Measurements from ENCODE around the gene SCLT1.

SCLT1 gene

DNA sequence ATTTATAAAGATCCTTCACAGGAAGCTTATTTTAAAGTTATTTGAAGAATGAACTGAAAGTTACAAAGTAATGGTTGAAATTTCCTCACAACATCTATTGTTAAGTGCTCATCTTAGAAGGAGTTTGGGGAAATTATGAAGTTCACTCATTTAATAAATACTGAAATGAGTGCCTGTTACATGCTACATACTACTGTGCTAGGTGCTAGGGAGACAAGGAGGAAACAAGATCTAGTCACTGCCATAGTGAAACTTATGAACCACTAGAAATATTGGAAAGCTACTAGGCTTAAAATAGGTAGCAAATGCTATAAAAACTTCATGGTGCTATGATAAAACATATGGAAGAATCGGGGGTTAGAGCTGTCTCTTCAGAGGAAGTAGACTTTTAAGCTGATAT lies 186.8 kb downstream of the SCLT1 start:
- no peak for DNase-seq (ENCODE audit: low read depth)

DNA sequence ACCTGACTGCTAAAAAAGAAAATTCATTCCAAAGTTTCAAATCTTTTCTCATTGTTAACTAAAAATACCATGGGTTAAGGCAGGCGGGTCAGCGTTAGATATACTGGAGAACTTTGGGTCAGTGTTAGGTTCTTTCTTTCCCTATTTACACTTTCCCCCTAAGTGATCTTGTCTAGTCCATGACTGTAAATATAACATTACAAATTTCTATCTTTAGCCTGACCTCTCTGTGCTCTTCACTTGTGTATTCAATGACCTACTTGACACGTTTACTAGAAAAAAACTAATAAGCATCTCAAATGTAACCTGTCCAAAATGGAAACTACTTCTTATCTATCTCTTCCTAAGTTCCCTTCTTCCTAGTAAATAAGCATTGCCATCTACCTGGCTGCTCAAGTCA lies 188.5 kb downstream of the SCLT1 start:
- no peak overlapping the region for H3K4me3 ChIP-seq (replicated peaks; ENCODE audit: low read depth, low read length)
- no peak for DNase-seq (ENCODE audit: low read depth)
- TF ChIP-seq, protein P1, sequence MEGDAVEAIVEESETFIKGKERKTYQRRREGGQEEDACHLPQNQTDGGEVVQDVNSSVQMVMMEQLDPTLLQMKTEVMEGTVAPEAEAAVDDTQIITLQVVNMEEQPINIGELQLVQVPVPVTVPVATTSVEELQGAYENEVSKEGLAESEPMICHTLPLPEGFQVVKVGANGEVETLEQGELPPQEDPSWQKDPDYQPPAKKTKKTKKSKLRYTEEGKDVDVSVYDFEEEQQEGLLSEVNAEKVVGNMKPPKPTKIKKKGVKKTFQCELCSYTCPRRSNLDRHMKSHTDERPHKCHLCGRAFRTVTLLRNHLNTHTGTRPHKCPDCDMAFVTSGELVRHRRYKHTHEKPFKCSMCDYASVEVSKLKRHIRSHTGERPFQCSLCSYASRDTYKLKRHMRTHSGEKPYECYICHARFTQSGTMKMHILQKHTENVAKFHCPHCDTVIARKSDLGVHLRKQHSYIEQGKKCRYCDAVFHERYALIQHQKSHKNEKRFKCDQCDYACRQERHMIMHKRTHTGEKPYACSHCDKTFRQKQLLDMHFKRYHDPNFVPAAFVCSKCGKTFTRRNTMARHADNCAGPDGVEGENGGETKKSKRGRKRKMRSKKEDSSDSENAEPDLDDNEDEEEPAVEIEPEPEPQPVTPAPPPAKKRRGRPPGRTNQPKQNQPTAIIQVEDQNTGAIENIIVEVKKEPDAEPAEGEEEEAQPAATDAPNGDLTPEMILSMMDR (IDR thresholded peaks at IDR 0.05; ENCODE audit: low read length, missing control alignments), result no peak

More for the DNA sequence above, 186.8 kb downstream of the SCLT1 start:
- TF ChIP-seq, protein P1 (IDR thresholded peaks at IDR 0.05; ENCODE audit: low read length, missing control alignments), result no peak
- no peak overlapping the region for H3K4me3 ChIP-seq (replicated peaks; ENCODE audit: low read depth, low read length)

DNA sequence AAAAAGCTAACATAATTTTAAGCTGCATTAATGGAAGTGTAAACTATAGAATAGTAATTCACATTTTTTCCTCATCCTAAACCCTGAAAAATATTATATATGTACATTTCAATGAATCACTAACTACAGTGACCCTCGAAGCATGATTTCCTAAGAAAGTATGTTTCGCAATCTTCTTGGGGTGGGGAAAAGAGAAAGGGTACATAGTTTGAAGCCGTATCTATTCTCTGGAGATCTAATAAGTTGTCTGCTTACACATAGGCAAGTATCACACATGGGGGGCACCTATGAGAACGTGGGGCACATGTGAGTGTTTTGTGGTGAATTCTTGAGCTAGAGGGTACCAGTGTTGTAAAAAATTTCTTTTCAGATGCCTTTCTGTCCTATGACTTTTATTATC lies 212.7 kb downstream of the SCLT1 start:
- TF ChIP-seq, protein P1 (IDR thresholded peaks at IDR 0.05; ENCODE audit: low read length, missing control alignments), result no peak
- no peak overlapping the region for H3K4me3 ChIP-seq (replicated peaks; ENCODE audit: low read depth, low read length)
- peak; percentile 32 for DNase-seq (ENCODE audit: low read depth)

DNA sequence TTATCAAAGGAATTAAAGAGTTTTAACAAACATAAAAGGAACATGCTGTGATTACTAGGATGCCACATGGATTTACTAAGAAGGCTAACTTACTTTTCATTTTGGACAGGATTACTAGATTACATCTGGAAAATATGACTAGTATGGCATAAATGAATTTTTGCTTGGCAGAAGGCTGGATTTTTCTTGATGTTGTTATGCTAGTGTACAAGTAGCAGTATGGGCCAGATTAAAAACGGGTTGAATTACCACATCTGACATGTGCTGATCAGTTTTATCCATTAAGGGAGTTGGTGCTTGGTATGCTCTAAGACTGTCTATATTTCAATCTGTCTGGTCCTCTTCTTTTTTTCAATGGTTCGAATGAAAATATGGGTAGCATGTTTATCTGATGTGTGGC lies 213.4 kb downstream of the SCLT1 start:
- DNase-seq (ENCODE audit: low read depth), result no peak
- TF ChIP-seq, protein P1 (IDR thresholded peaks at IDR 0.05; ENCODE audit: low read length, missing control alignments), result no peak
- H3K4me3 ChIP-seq (replicated peaks; ENCODE audit: low read depth, low read length), result no peak overlapping the region

DNA sequence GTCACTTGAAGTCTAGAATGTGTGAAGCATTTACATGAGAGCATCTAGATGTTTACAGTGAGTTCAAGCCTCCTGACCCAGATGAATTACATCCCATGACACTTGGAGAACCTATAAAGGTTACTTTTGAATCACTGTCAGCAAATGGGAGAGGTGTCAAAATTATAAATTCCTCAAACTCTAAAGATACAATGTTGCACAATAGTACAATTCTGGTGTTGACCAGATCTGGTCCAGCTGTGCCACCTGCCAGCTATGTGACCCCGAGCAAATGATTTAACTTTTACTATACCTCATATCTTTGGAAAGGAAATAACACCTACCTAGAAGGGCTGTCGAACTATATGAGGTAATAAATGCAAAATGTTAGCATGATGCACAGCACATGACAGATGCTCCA lies 214.1 kb downstream of the SCLT1 start:
- TF ChIP-seq, protein P1 (IDR thresholded peaks at IDR 0.05; ENCODE audit: low read length, missing control alignments), result no peak
- DNase-seq (ENCODE audit: low read depth), result no peak
- H3K4me3 ChIP-seq (replicated peaks; ENCODE audit: low read depth, low read length), result no peak overlapping the region

DNA sequence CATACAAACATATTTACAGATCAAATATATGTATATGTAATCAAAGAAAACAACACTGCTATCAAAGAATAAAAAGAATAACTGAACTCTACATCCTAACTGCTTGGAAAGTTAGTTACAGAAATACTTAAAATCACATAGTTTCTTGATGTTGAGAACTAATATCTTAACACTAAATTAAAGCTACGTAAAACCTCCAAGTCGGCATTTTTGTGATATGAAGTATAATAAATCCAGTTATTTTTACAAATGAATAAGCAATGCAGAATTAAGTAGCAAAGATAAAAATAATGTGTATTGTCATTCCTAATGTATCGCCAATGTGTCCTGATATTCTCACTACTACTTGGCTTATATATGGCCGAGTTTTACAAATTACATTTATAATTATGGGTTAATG lies 215.4 kb downstream of the SCLT1 start:
- H3K4me3 ChIP-seq (replicated peaks; ENCODE audit: low read depth, low read length), result no peak overlapping the region
- no peak for DNase-seq (ENCODE audit: low read depth)
- TF ChIP-seq, protein P1 (IDR thresholded peaks at IDR 0.05; ENCODE audit: low read length, missing control alignments), result no peak

DNA sequence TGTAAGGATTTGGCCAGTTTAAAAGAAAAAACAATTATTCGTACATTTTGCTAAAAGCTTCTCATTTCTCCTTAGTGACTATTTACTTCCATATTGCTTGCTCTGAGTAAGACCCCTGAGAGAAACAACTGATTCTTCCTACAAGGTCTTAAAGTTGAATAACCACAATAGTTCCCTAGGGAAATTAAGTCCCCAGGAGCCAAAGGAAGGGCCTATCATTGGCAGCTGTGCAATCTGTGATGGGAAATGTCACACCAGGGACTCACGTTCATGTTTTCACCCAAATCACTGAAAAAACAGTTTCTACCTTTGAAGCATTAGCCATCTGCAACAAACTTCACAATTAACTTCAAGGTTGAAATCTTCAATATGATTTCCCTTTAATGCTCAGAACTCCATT lies 217.1 kb downstream of the SCLT1 start:
- no peak for DNase-seq (ENCODE audit: low read depth)
- TF ChIP-seq, protein P1 (IDR thresholded peaks at IDR 0.05; ENCODE audit: low read length, missing control alignments), result no peak
- H3K4me3 ChIP-seq (replicated peaks; ENCODE audit: low read depth, low read length), result no peak overlapping the region
